ENCODE results near the gene ZER1. TPM values are rescaled to one million over a fixed set of nuclear protein-coding genes. Genes with fewer than 3 reads are reported as not detected.

ZER1 gene
- total and polyA plus RNA-seq, 2 of the 8 experiments (the other 6 are each of a cell fraction or from before 2014, with no cell fraction given): 20.5 to 26.6 TPM

- TF ChIP-seq SRF (IDR thresholded peaks at IDR 0.05; ENCODE audit: low read depth, low read length): no peak
- no peak for TF ChIP-seq TAF7 (optimal IDR thresholded peaks at IDR 0.05; ENCODE audit: borderline replicate concordance, low read depth, low read length)
- no peak for TF ChIP-seq SAP30 (IDR thresholded peaks at IDR 0.05; ENCODE audit: insufficient read depth, insufficient replicate concordance, low read length)
- TF ChIP-seq SIN3A (conservative IDR thresholded peaks at IDR 0.05 in 1 of 2, IDR thresholded peaks at IDR 0.05 in 1 of 2; ENCODE audit: low read depth in 1 of 2, low read length in 2 of 2): no peak; a peak in 1 of 4 replicates
- no peak for TF ChIP-seq SP4 (IDR thresholded peaks at IDR 0.05; ENCODE audit: low read length)
- TF ChIP-seq EZH2 (IDR thresholded peaks at IDR 0.05; ENCODE audit: low read depth, low read length, severe bottlenecking): no peak
- TF ChIP-seq BCL11A (IDR thresholded peaks at IDR 0.05; ENCODE audit: low read depth in 2 of 2, low read length in 2 of 2): no peak
- no peak for TF ChIP-seq RAD21 (IDR thresholded peaks at IDR 0.05 in 1 of 2, conservative IDR thresholded peaks at IDR 0.05 in 1 of 2; ENCODE audit: low read depth in 2 of 2, low read length in 2 of 2)
- peak; percentile 2; the same call in 1 of the 2 replicates for TF ChIP-seq JUND (IDR thresholded peaks at IDR 0.05; ENCODE audit: low read length)
- TF ChIP-seq POU5F1 (IDR thresholded peaks at IDR 0.05; ENCODE audit: low read depth, low read length): no peak
- TF ChIP-seq CBX8 (IDR thresholded peaks at IDR 0.05; ENCODE audit: borderline replicate concordance, low read depth, low read length): no peak
- TF ChIP-seq SUZ12 (IDR thresholded peaks at IDR 0.05; ENCODE audit: low read length): no peak
- 0 out of 2 replicates have a peak, but pooled peaks have one; percentile 24 for TF ChIP-seq FOSL1 (IDR thresholded peaks at IDR 0.05; ENCODE audit: insufficient read depth, low read depth, low read length)
- peak; percentile 73 for TF ChIP-seq ASH2L (IDR thresholded peaks at IDR 0.05; ENCODE audit: low read length)
- TF ChIP-seq BRCA1 (IDR thresholded peaks at IDR 0.05; ENCODE audit: low read depth, low read length): no peak
- TF ChIP-seq CEBPB (IDR thresholded peaks at IDR 0.05; ENCODE audit: low read depth, low read length): no peak
- no peak for TF ChIP-seq TEAD4 (IDR thresholded peaks at IDR 0.05; ENCODE audit: low read depth, low read length)
- peak; percentile 88 for TF ChIP-seq POLR2AphosphoS5 (IDR thresholded peaks at IDR 0.05; ENCODE audit: low read depth, low read length)
- peak; percentile 85 for TF ChIP-seq USF2 (IDR thresholded peaks at IDR 0.05; ENCODE audit: low read length)
- TF ChIP-seq JUN (IDR thresholded peaks at IDR 0.05; ENCODE audit: low read depth, low read length): no peak
- peak; percentile 22 for TF ChIP-seq KDM4A (IDR thresholded peaks at IDR 0.05; ENCODE audit: low read depth, low read length, severe bottlenecking)
Measured at GRCh38 chr9:128688501-128689292, 83.0 kb downstream of the ZER1 start, which contains the start of gene SET (continued).
